Measurements from ENCODE around the gene TEC. TPM values are rescaled to one million over a fixed set of nuclear protein-coding genes. Genes with fewer than 3 reads are reported as not detected.

Gene TEC
- total and polyA plus RNA-seq, 2 experiments from 2014 or later, result 3.2 to 4.0 TPM

DNA sequence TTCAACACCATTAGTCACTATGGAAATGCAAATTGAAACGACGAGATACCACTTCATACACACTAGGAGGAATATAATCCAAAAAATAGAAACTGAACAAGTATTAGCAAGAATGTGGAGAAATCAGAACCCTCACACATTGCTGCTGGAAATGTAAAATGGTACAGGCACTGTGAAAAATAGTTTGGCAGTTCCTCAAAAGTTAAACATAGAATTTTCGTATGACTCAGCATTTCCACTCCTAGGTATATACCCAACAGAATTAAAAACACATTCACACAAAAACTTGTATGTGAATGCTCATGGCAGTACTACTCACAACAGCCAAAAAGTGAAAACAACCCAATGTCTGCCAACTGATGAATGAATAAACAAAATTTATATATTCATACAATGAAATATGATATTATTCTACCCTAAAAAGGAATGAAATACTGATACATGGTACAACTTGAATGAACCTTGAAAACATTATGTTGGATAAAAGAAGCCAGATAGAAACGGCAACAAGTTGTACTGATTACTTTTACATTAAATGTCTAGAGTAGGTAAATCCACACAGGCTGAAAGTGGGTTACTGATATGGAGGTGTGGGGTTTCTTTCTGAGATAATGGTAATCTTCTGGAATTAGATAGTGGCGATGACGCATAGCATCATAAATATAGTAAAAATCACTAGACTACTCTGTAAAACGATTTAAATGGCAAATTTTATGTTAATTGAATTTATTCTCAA lies 22.3 kb downstream of the TEC start:
- no peaks in the 10 kb centered on the region for H3K27me3 ChIP-seq
- TF ChIP-seq, protein P1, sequence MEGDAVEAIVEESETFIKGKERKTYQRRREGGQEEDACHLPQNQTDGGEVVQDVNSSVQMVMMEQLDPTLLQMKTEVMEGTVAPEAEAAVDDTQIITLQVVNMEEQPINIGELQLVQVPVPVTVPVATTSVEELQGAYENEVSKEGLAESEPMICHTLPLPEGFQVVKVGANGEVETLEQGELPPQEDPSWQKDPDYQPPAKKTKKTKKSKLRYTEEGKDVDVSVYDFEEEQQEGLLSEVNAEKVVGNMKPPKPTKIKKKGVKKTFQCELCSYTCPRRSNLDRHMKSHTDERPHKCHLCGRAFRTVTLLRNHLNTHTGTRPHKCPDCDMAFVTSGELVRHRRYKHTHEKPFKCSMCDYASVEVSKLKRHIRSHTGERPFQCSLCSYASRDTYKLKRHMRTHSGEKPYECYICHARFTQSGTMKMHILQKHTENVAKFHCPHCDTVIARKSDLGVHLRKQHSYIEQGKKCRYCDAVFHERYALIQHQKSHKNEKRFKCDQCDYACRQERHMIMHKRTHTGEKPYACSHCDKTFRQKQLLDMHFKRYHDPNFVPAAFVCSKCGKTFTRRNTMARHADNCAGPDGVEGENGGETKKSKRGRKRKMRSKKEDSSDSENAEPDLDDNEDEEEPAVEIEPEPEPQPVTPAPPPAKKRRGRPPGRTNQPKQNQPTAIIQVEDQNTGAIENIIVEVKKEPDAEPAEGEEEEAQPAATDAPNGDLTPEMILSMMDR (IDR thresholded peaks at IDR 0.05; ENCODE audit: low read depth, low read length), result no peak
- peak in 1 of 2 donors; percentile 72 for DNase-seq (ENCODE audit: low read depth in 1 of 2, low spot score in 1 of 2)

DNA sequence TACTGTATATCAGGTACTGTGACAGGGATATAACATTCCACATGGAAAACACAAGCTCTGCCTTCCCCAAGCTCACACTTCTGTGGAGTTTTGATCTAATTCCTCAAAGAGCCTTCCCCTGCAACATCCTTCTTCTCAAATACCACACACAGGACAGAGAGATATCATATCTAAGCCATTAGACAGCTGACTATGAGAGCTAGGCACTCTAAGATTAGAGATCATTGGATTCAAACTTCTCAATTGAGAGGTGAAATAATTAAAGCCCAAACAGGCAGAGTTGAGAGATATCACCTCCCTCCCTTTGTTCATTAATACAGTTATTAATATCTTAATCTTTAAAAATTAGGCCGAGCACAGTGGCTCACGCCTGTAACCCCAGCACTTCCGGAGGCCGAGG lies 25.0 kb downstream of the TEC start:
- Histone ChIP-seq H3K4me1 (ENCODE audit: low read depth) (no peaks in the 10 kb centered on the region), H3K9me3 (ENCODE audit: low read depth) (no peaks in the 10 kb centered on the region), H3K27ac (no peak overlapping the region), H3K27me3 (no peaks in the 10 kb centered on the region), H3K4me3 (no peak overlapping the region), H3K36me3 (no peaks in the 10 kb centered on the region)
- no peak for DNase-seq (ENCODE audit: low read depth in 1 of 2, low spot score in 1 of 2)
- TF ChIP-seq, protein P1 (IDR thresholded peaks at IDR 0.05; ENCODE audit: low read depth, low read length), result no peak

More for the DNA sequence above, 22.3 kb downstream of the TEC start:
- no peaks in the 10 kb centered on the region for H3K36me3 ChIP-seq
- no peak overlapping the region for H3K27ac ChIP-seq
- peaks cover 5% of the 10 kb centered on the region for H3K4me1 ChIP-seq (ENCODE audit: low read depth)
- no peaks in the 10 kb centered on the region for H3K9me3 ChIP-seq (ENCODE audit: low read depth)
- H3K4me3 ChIP-seq, result no peak overlapping the region

DNA sequence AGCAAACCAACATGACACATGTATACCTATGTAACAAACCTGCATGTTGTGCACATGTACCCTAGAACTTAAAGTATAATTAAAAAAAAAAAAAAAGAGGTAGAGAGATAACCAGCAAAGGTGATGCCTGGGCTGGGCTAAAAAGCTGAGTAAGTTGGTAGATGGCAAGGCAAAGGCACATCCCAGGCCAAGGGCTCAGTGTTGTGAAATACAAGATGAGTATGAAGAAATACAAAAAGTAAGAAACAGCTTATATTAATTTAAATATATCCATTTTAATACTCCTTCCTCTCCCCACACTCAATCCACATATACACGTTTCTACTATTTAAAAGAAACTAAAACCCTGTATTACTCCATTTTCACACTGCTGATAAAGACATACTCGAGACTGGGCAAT lies 25.8 kb downstream of the TEC start:
- H3K4me1 ChIP-seq (ENCODE audit: low read depth), result no peaks in the 10 kb centered on the region
- TF ChIP-seq, protein P1 (IDR thresholded peaks at IDR 0.05; ENCODE audit: low read depth, low read length), result no peak
- no peaks in the 10 kb centered on the region for H3K36me3 ChIP-seq
- no peak overlapping the region for H3K27ac ChIP-seq
- DNase-seq (ENCODE audit: low read depth in 1 of 2, low spot score in 1 of 2), result no peak
- H3K27me3 ChIP-seq, result no peaks in the 10 kb centered on the region
- no peaks in the 10 kb centered on the region for H3K9me3 ChIP-seq (ENCODE audit: low read depth)
- no peak overlapping the region for H3K4me3 ChIP-seq

DNA sequence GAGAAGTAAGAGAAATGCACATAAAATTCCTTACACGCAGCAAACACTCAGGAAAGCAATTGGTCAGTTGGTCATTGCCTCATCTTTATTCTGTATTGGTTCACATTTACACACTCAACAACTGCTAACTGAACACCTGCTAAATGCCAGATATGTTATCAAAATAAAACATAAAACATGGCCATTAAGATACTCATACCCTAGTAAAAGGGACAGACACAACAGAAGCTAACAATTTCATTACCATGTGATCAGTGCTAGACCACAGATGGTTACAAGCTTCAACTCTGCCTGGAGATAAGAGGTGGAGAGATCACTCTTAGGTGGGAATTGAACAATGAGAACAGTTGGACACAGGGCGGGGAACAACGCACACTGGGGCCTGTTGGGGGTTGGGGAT lies 26.2 kb downstream of the TEC start:
- Histone ChIP-seq H3K36me3 (no peaks in the 10 kb centered on the region), H3K9me3 (ENCODE audit: low read depth) (no peaks in the 10 kb centered on the region), H3K27ac (no peak overlapping the region), H3K4me1 (ENCODE audit: low read depth) (no peaks in the 10 kb centered on the region), H3K4me3 (no peak overlapping the region), H3K27me3 (no peaks in the 10 kb centered on the region)
- TF ChIP-seq, protein P1 (IDR thresholded peaks at IDR 0.05; ENCODE audit: low read depth, low read length), result no peak
- DNase-seq (ENCODE audit: low read depth in 1 of 2, low spot score in 1 of 2), result no peak

DNA sequence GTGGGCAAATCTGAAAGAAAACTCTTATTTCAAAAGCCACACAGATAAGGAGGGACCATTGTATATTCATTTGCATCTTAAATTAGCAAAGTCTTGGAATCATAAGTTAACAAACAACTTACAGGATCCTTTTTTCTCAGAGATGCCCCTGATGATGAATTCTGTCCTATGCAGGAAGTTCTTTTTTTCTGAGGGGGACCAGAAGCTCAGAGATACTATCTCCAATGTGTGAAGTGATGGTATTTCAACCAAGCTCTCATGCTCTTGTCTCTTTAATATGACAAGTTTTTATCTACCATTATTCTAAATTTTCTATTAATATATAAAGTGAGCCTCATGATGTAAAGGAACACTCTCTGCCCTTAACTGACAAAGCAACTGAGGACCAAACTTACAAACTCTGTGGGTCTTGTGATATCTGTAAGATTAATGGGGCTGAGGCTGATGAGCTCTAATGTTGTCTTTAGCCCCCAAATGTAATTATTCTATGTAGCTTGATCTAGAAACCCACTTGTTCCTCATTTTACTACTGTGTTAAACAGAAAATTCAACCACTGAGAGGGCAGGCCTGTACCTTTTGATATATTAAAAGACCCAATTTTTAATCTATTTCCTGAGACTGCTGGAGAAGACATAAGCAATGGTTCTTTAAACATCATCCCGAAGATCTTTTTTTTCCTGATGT lies 27.0 kb downstream of the TEC start:
- H3K4me3 ChIP-seq, result no peak overlapping the region
- no peak overlapping the region for H3K27ac ChIP-seq
- DNase-seq (ENCODE audit: low read depth in 1 of 2, low spot score in 1 of 2), result no peak
- TF ChIP-seq, protein P1 (IDR thresholded peaks at IDR 0.05; ENCODE audit: low read depth, low read length), result no peak
- no peaks in the 10 kb centered on the region for H3K4me1 ChIP-seq (ENCODE audit: low read depth)
- no peaks in the 10 kb centered on the region for H3K27me3 ChIP-seq
- H3K9me3 ChIP-seq (ENCODE audit: low read depth), result no peaks in the 10 kb centered on the region
- no peaks in the 10 kb centered on the region for H3K36me3 ChIP-seq
